GM23338 (cell line): ENCODE results near the gene SLC48A1.

Experiments used
- CREB1 ChIP-seq: fragments of 250-450 bp; sonication (Bioruptor Pico); IDR thresholded peaks from 2 replicates; pipeline ENCODE4 v1.5.0; 2020; ENCODE audit warnings: low read depth, mild to moderate bottlenecking, moderate library complexity
- CTCF ChIP-seq, 2 experiments: fragments of 200-600 bp in 1 of 2; sonication (generic) in 1 of 2; conservative IDR thresholded peaks; 2 replicates each; pipeline versions ENCODE4 v1.5.1 to v1.6.1; 2016 to 2017; ENCODE audit warnings: antibody characterized with exemption in 2 of 2, low read depth in 2 of 2, mild to moderate bottlenecking in 2 of 2, moderate library complexity in 1 of 2
- ETS1 ChIP-seq: IDR thresholded peaks from 2 replicates; pipeline ENCODE4 v1.6.1; 2016; ENCODE audit warnings: antibody characterized with exemption
- EZH2 ChIP-seq: fragments of 200-600 bp; sonication (generic); IDR thresholded peaks from one replicate; pipeline ENCODE4 v1.8.0; 2017; ENCODE audit warnings: antibody characterized with exemption, mild to moderate bottlenecking, low read depth; ENCODE audit not compliant: unreplicated experiment
- EZH2phosphoT487 ChIP-seq: fragments of 200-600 bp; sonication (generic); IDR thresholded peaks from one replicate; pipeline ENCODE4 v1.8.1; 2018; ENCODE audit warnings: antibody characterized with exemption; ENCODE audit not compliant: unreplicated experiment
- POLR2AphosphoS5 ChIP-seq: IDR thresholded peaks from 2 replicates; pipeline ENCODE4 v1.6.1; 2016; ENCODE audit warnings: antibody characterized with exemption, low read depth
- ZNF114 ChIP-seq: fragments of 250-450 bp; sonication (Bioruptor Pico); IDR thresholded peaks from 2 replicates; pipeline ENCODE4 v1.5.0; 2020; ENCODE audit warnings: mild to moderate bottlenecking, moderate library complexity
- TF ChIP-seq, protein P1 (sequence below): IDR thresholded peaks from one replicate; pipeline ENCODE4 v1.6.1; 2018; ENCODE audit warnings: antibody characterized with exemption; ENCODE audit not compliant: unreplicated experiment

DNA sequence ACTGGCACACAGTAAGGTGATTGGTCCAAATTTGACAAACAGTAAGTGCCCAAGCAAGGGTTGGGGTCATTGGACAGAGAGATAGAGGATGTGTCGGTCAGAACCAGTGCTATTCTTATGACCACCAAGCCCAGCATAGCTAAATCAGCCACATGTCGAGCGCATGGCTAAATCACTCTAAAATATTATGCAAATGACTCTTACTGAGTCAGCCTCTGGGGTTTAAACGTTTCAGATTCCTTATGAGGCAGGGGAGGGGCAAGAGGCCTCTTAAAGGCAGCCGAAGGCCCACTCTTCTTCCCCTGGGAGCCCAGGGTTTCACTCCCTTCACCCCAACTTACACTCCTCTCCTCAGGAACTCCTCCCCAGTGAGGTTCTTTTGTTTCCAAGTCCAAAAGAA is 47.1 kb upstream of the SLC48A1 start:
- TF ChIP-seq CTCF (conservative IDR thresholded peaks at IDR 0.05; ENCODE audit: low read depth in 2 of 2) = no peak
- no peak for TF ChIP-seq EZH2
- TF ChIP-seq ETS1 = no peak
- TF ChIP-seq, protein P1, sequence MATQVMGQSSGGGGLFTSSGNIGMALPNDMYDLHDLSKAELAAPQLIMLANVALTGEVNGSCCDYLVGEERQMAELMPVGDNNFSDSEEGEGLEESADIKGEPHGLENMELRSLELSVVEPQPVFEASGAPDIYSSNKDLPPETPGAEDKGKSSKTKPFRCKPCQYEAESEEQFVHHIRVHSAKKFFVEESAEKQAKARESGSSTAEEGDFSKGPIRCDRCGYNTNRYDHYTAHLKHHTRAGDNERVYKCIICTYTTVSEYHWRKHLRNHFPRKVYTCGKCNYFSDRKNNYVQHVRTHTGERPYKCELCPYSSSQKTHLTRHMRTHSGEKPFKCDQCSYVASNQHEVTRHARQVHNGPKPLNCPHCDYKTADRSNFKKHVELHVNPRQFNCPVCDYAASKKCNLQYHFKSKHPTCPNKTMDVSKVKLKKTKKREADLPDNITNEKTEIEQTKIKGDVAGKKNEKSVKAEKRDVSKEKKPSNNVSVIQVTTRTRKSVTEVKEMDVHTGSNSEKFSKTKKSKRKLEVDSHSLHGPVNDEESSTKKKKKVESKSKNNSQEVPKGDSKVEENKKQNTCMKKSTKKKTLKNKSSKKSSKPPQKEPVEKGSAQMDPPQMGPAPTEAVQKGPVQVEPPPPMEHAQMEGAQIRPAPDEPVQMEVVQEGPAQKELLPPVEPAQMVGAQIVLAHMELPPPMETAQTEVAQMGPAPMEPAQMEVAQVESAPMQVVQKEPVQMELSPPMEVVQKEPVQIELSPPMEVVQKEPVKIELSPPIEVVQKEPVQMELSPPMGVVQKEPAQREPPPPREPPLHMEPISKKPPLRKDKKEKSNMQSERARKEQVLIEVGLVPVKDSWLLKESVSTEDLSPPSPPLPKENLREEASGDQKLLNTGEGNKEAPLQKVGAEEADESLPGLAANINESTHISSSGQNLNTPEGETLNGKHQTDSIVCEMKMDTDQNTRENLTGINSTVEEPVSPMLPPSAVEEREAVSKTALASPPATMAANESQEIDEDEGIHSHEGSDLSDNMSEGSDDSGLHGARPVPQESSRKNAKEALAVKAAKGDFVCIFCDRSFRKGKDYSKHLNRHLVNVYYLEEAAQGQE = no peak
- TF ChIP-seq CREB1 (CRISPR knock-in tag) = no peak
- TF ChIP-seq POLR2AphosphoS5 = no peak
- no peak for TF ChIP-seq ZNF114 (CRISPR knock-in tag)
- TF ChIP-seq EZH2phosphoT487 = no peak
